HEK293 (cell line): ENCODE measurements around the gene APLP1.

Source experiments
- ATF2 ChIP-seq: fragments of 450-650 bp; formaldehyde crosslinking; IDR thresholded peaks from 2 replicates; pipeline ENCODE4 v1.5.1; 2016; ENCODE audit warnings: missing biosample characterization, missing genetic modification characterization, low read depth
- BCL11B ChIP-seq: fragments of 450-650 bp; formaldehyde crosslinking; IDR thresholded peaks from 2 replicates; pipeline ENCODE4 v1.5.1; 2016; ENCODE audit warnings: low read depth, missing biosample characterization, missing genetic modification characterization
- EGR2 ChIP-seq: fragments of 450-650 bp; formaldehyde crosslinking; IDR thresholded peaks from 2 replicates; pipeline ENCODE4 v1.5.1; 2016; ENCODE audit warnings: low read depth, missing biosample characterization, missing genetic modification characterization
- HOXA7 ChIP-seq: sonication (generic); formaldehyde crosslinking; IDR thresholded peaks from 2 replicates; pipeline ENCODE4 v1.8.1; 2022; ENCODE audit warnings: missing genetic modification reagents, borderline replicate concordance
- KLF17 ChIP-seq: fragments of 450-650 bp; formaldehyde crosslinking; IDR thresholded peaks from 2 replicates; pipeline ENCODE4 v1.5.1; 2016; ENCODE audit warnings: missing biosample characterization, missing genetic modification characterization
- KLF7 ChIP-seq: fragments of 450-650 bp; formaldehyde crosslinking; IDR thresholded peaks from 2 replicates; pipeline ENCODE4 v1.5.1; 2016; ENCODE audit warnings: missing biosample characterization, missing genetic modification characterization, borderline replicate concordance
- OSR2 ChIP-seq: fragments of 450-650 bp; formaldehyde crosslinking; IDR thresholded peaks from 2 replicates; pipeline ENCODE4 v1.5.1; 2016; ENCODE audit warnings: missing biosample characterization, missing genetic modification characterization
- OVOL3 ChIP-seq: fragments of 450-650 bp; formaldehyde crosslinking; IDR thresholded peaks from 2 replicates; pipeline ENCODE4 v1.5.1; 2016; ENCODE audit warnings: missing biosample characterization, missing genetic modification characterization
- PRDM4 ChIP-seq: fragments of 450-650 bp; formaldehyde crosslinking; IDR thresholded peaks from 2 replicates; pipeline ENCODE4 v1.5.1; 2017; ENCODE audit warnings: missing biosample characterization, missing genetic modification characterization
- SALL2 ChIP-seq: fragments of 450-650 bp; formaldehyde crosslinking; IDR thresholded peaks from 2 replicates; pipeline ENCODE4 v1.5.0; 2017; ENCODE audit warnings: missing biosample characterization, mild to moderate bottlenecking, missing genetic modification characterization, borderline replicate concordance
- TSHZ1 ChIP-seq: fragments of 450-650 bp; formaldehyde crosslinking; IDR thresholded peaks from 2 replicates; pipeline ENCODE4 v1.5.1; 2016; ENCODE audit warnings: missing biosample characterization, missing genetic modification characterization, borderline replicate concordance
- ZFHX2 ChIP-seq: fragments of 450-650 bp; formaldehyde crosslinking; conservative IDR thresholded peaks from 2 replicates; pipeline ENCODE4 v1.5.1; 2016; ENCODE audit warnings: missing biosample characterization, missing genetic modification characterization
- ZNF114 ChIP-seq: fragments of 450-650 bp; formaldehyde crosslinking; IDR thresholded peaks from 2 replicates; pipeline ENCODE4 v1.5.0; 2017; ENCODE audit warnings: missing biosample characterization, missing genetic modification characterization
- ZNF132 ChIP-seq: fragments of 450-650 bp; formaldehyde crosslinking; IDR thresholded peaks from 2 replicates; pipeline ENCODE4 v1.5.1; 2017; ENCODE audit warnings: missing biosample characterization, missing genetic modification characterization, borderline replicate concordance
- ZNF133 ChIP-seq: fragments of 450-650 bp; formaldehyde crosslinking; IDR thresholded peaks from 2 replicates; pipeline ENCODE4 v1.5.1; 2016; ENCODE audit warnings: missing biosample characterization, missing genetic modification characterization
- ZNF140 ChIP-seq: fragments of 450-650 bp; formaldehyde crosslinking; IDR thresholded peaks from 2 replicates; pipeline ENCODE4 v1.5.1; 2016; ENCODE audit warnings: missing biosample characterization, missing genetic modification characterization
- ZNF155 ChIP-seq: fragments of 450-650 bp; formaldehyde crosslinking; IDR thresholded peaks from 2 replicates; pipeline ENCODE4 v1.5.1; 2016; ENCODE audit warnings: missing biosample characterization, missing genetic modification characterization
- ZNF2 ChIP-seq: fragments of 450-650 bp; formaldehyde crosslinking; IDR thresholded peaks from 2 replicates; pipeline ENCODE4 v1.5.1; 2016; ENCODE audit warnings: missing biosample characterization, missing genetic modification characterization
- ZNF362 ChIP-seq: fragments of 450-650 bp; formaldehyde crosslinking; IDR thresholded peaks from 2 replicates; pipeline ENCODE4 v1.5.1; 2016; ENCODE audit warnings: missing biosample characterization, missing genetic modification characterization
- ZNF37A ChIP-seq: fragments of 450-650 bp; IDR thresholded peaks from 2 replicates; pipeline ENCODE4 v1.5.1; 2018; ENCODE audit warnings: missing biosample characterization, missing genetic modification characterization
- ZNF394 ChIP-seq: fragments of 450-650 bp; formaldehyde crosslinking; IDR thresholded peaks from 2 replicates; pipeline ENCODE4 v1.5.1; 2016; ENCODE audit warnings: missing biosample characterization, missing genetic modification characterization, mild to moderate bottlenecking, moderate library complexity, borderline replicate concordance
- ZNF423 ChIP-seq: fragments of 450-650 bp; formaldehyde crosslinking; IDR thresholded peaks from 2 replicates; pipeline ENCODE4 v1.5.1; 2016; ENCODE audit warnings: missing biosample characterization, missing genetic modification characterization
- ZNF48 ChIP-seq: fragments of 450-650 bp; formaldehyde crosslinking; IDR thresholded peaks from 2 replicates; pipeline ENCODE4 v1.5.1; 2016; ENCODE audit warnings: missing biosample characterization, missing genetic modification characterization
- ZNF544 ChIP-seq: fragments of 450-650 bp; formaldehyde crosslinking; IDR thresholded peaks from 2 replicates; pipeline ENCODE4 v1.5.0; 2017; ENCODE audit warnings: missing biosample characterization, missing genetic modification characterization
- ZNF549 ChIP-seq: fragments of 450-650 bp; IDR thresholded peaks from 2 replicates; pipeline ENCODE4 v1.5.1; 2018; ENCODE audit warnings: missing biosample characterization, missing genetic modification characterization, mild to moderate bottlenecking, inconsistent platforms, moderate library complexity
- ZNF768 ChIP-seq: fragments of 450-650 bp; formaldehyde crosslinking; IDR thresholded peaks from 2 replicates; pipeline ENCODE4 v1.5.1; 2018; ENCODE audit warnings: missing biosample characterization, mild to moderate bottlenecking, missing genetic modification characterization
- ZNF777 ChIP-seq: fragments of 450-650 bp; formaldehyde crosslinking; IDR thresholded peaks from 2 replicates; pipeline ENCODE4 v1.5.1; 2017; ENCODE audit warnings: missing biosample characterization, missing genetic modification characterization, borderline replicate concordance
- ZNF785 ChIP-seq: fragments of 450-650 bp; formaldehyde crosslinking; IDR thresholded peaks from 2 replicates; pipeline ENCODE4 v1.5.1; 2016; ENCODE audit warnings: missing biosample characterization, missing genetic modification characterization
- ZSCAN5A ChIP-seq: fragments of 450-650 bp; formaldehyde crosslinking; IDR thresholded peaks from 2 replicates; pipeline ENCODE4 v1.5.1; 2016; ENCODE audit warnings: missing biosample characterization, missing genetic modification characterization

Gene APLP1

GRCh38 chr19:35869327-35870123 lies 1.2 kb downstream of the APLP1 start (continued):
- TF ChIP-seq ATF2 (tag by site-specific recombination) (no peak), ZNF133 (no peak), ZNF544 (tag by site-specific recombination) (no peak), ZNF37A (tag by site-specific recombination) (no peak), ZNF132 (tag by site-specific recombination) (no peak), OSR2 (tag by site-specific recombination) (no peak), HOXA7 (CRISPR knock-in tag) (no peak), ZNF2 (tag by site-specific recombination) (peak; percentile 84), KLF7 (peak; percentile 54), ZNF140 (tag by site-specific recombination) (no peak), ZNF423 (tag by site-specific recombination) (no peak), EGR2 (tag by site-specific recombination) (peak; percentile 76), ZNF785 (no peak), OVOL3 (tag by site-specific recombination) (no peak), TSHZ1 (tag by site-specific recombination) (no peak), ZNF114 (tag by site-specific recombination) (no peak), BCL11B (tag by site-specific recombination) (no peak; the same call in 1 of the 2 replicates), ZNF549 (tag by site-specific recombination) (no peak), ZNF48 (tag by site-specific recombination) (no peak), KLF17 (tag by site-specific recombination) (peak; percentile 54; the same call in 1 of the 2 replicates), ZFHX2 (tag by site-specific recombination) (peak; percentile 79), ZNF777 (tag by site-specific recombination) (no peak), PRDM4 (tag by site-specific recombination) (peak; percentile 35; the same call in 1 of the 2 replicates), ZNF362 (tag by site-specific recombination) (no peak), ZNF155 (tag by site-specific recombination) (no peak), ZNF768 (no peak), SALL2 (tag by site-specific recombination) (no peak), ZNF394 (tag by site-specific recombination) (no peak), ZSCAN5A (tag by site-specific recombination) (no peak)
